HG03196 (cell line): Measurements from ENCODE around the gene MUSTN1.

Experiments
- ATAC-seq: cut with Tn5 transposase; IDR thresholded peaks from one replicate; pipeline ENCODE4 v1.9.1; 2021; ENCODE audit not compliant: unreplicated experiment

Gene MUSTN1

GRCh38 chr3:52834871-52835501 lies at the start of gene MUSTN1:
MUSTN1 (minus strand) TSS chr3:52835019; CDS start chr3:52834948, 71 bp downstream.
- no peak for ATAC-seq

DNA sequence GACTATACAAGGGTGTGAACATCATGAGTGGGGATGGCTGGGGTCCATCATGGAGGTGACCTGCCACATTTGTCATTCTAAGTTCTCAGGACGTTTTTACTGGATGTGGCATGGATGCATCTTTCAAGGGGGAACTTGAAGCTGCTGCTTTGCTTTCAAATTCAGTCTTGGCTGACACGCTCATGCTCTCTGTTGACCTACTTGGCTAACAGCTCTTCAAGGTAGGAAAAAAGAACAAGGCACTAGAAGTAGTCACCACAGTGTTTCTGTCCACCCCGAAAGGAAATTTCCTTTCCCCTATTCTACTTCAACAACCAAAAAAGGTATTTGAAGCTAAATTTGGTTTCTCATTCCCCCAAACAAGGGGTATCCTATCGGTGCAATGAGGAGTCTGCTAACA lies 47.6 kb upstream of the MUSTN1 start:
- no peak for ATAC-seq

- no peak for ATAC-seq
Observed at GRCh38 chr3:52881871-52882270, 47.1 kb upstream of the MUSTN1 start.

DNA sequence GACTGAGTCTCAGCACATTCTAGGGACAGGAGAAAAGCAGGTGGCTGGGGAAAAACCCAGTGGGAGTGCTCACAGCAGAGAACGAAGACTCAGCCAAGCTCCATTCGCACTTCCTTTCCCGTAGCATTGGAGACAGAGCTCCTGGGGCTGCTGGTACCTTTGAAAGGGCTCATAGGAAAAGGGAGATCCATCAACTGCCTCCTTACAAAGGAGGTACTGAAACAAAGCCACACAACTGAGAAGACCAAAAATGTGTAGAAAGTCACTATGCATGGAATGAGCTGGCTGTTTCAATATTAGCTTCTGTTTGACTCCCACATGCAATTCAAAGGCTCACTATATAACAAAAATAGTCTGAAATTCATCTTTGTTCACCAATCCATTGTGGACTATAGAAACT lies 45.7 kb upstream of the MUSTN1 start:
- ATAC-seq: no peak

GRCh38 chr3:52880047-52880446 lies 45.2 kb upstream of the MUSTN1 start:
- ATAC-seq: no peak

DNA sequence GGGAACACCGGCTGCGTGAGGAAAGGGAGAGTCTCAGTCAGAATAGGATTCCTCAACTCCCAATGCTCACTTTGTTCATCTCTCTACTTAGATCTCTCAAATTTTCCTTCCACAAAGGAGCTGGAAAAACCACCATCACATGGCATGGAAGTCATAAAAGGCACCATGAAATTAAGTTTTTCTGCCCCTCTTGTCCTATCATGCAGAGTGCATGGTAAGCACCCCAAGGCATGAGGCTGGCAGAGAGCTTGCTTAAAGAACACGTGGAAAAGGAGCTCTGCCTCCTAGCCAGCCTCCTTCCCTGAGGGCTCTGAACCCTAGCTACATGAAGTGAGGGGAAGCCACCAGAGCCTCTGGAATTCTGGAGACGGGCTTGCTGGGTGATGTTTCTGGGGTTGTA lies 44.8 kb upstream of the MUSTN1 start:
- no peak for ATAC-seq

DNA sequence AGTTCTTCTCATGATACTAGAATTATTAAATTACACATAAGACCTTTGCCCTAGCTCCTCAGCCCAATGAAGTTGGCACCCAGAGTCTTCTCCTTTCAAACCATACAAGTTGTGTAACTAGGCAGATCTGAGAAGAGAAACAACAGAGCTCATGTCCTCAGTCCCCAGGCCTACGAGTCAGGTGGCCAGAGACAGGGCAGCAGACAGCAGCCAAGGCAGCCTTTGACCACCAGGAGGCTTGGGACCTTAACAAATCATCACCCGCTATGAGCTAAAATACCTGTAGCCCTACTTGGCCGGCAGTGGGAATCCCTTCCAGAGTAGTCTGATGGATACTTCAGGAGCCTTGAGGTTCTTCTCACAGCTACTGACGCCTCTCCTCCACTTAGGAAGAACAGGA lies 44.3 kb upstream of the MUSTN1 start:
- ATAC-seq: no peak

- ATAC-seq: no peak
Observed at GRCh38 chr3:52877085-52877484, 42.3 kb upstream of the MUSTN1 start.

DNA sequence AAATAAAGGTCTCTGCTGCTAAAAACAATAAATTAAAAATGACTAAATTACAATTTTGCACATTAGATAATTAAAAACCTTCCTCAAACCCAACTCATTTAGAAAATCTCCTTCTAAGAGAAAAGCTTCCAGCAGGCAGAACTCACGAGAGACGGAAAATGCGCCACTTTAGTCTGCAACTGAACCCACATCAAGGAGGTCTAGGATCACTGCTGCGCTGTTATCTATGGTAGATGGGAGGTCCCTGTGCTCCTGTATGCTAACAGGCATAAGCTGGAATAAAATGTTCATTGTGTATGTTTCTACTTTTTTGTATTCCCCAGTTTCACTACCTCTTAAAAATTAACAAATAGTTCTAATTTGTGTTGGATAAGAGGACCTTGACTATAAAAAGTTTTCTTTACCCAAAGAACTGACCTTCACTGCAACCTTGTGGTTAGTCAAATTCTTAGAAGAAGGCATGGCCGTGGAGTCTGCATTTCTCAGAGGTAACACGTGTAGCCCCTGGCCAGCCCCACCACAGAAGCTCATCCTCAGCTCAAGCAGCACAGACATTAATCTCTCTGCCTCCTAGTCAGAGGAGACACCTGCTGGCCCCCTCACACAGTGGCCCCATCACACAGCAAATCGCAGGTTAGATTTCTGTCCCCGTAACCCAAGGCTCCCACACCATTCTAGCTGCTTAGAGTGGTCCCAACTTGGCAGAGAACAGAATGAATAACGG lies 40.2 kb upstream of the MUSTN1 start:
- ATAC-seq: no peak

DNA sequence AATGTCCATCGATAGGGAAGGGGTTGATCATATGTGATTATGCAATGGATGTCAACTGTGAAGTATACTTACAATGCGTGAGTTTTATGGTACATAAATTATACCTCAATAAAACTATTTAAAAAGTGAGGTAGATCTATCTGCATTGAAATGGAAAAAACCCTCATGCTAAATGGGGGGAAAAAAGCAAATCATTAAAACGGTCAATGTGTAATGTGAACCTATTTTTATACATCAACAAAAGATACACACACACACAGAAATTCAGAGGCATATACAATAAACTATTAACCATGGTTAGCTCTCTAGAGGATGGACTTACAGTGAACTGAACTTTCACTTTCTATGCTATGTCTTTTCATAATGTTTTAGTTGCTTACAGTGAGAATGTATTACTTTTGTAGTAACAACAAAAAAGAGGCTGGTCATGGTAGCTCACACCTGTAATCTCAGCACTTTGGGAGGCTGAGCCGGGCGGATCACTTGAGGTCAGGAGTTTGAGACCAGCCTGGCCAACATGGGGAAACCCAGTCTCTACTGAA lies 39.4 kb upstream of the MUSTN1 start:
- ATAC-seq: no peak

DNA sequence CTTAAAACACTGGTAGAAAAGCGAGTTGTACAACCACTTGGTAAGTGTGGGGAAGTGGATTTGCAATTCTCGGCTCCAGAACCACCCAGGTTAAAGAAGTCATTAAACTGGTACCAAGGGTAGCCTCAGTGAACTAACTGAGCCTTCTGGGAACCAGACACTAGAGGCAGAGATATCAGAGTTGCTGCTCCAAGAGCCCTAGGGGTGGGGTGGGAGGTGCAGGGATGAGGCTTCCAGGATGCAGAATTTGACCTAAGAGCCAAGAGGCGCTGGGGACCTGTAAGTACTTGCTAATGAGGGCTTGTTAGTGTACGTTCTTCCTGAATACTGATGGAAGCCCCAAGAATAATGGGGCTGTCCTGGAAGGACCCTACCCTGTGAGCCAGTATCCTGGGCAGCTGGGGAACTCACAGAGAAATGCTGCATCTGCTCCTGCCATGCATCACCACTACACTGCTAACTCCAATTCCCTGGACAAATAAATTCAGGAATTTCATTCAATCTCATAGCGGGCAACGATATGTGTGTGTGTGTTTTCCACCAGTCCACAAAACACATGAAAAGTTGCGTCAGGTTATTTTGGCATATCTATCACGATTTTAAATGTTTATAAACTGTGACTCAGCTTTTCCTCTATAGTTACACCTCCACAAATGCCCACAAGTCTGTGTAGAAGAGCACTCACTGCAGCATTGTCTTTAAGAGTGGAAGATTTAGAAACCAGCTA lies 38.8 kb upstream of the MUSTN1 start:
- ATAC-seq: no peak

GRCh38 chr3:52872245-52872644 lies 37.4 kb upstream of the MUSTN1 start:
- ATAC-seq: no peak

DNA sequence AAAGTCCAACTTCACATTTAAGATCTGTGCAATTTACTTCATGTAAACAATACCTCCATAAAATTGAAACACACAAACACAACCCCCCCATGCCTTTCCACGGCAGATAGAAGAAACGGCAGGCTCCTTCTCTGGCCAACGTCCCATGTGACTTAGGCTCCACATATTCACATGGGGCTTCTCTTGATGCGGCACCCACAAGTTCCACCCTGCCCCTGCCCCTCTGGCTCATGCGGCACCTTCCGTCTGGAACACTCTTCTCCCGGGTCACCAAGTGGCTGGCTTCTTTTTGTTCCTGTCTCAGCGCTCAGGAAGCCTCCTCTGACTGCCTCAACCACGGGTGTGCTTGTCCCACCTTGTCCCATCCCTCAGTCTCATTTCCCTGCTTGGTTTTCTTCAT lies 36.9 kb upstream of the MUSTN1 start:
- no peak for ATAC-seq

GRCh38 chr3:52870471-52870870 lies 35.7 kb upstream of the MUSTN1 start:
- no peak for ATAC-seq

DNA sequence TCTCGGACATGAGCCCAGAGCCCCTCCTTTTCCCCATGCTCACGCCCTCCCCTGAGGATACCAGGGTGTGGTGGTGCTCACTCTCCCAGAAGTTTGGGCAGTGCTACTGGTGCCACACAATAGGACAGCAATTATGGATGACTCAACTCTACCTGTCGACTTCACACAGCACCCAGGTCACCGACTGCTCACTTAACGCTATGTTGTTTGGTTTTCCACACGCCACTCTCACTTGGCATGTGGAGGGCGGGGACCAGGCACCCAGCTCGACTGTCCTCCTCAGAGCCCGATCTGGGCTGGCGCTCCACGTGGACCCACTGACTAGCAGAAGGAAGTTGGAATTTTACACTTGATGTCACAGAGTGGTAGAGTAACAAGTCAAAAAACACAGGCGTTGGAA lies 31.6 kb upstream of the MUSTN1 start:
- ATAC-seq: no peak

DNA sequence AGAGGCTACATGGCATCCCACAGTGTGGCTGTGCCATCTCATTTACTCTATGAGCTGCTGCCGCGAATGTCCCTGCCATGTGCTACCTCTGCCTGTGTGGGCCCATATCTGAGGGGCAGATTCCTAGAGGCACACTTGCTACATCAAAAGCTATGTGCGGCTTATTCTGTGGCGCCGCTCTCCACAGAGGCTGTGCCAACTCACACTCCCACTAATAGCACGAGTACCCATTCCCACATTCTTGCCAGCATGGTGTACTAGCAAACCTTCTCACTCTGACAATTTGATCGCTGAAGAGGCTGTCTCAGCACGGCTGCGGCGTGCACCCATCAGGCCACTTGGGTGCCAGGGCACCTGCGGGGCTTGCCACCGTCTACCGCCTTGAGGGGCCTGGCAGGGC lies 31.2 kb upstream of the MUSTN1 start:
- ATAC-seq: no peak

GRCh38 chr3:52860424-52860768 lies 25.6 kb upstream of the MUSTN1 start:
- ATAC-seq: no peak

GRCh38 chr3:52859686-52860423 lies 25.0 kb upstream of the MUSTN1 start:
- no peak for ATAC-seq

DNA sequence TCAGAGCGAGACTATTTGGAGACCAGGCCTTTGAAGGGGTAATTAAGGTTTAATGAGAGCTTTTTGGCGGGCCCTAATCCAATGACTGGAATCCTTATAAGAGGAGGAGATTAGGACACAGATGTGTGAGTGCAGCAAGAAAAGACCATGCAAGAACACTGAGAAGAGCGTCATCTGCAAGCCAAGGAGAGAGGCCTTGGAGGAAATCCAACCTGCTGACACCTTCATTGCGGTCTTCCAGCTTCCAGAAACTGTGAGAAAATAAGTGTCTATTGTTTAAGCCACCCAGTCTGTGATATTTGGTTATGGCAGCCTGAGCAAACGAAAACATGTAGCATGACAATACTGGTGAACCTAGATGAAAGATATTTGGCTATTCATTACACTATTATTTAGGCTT lies 23.0 kb upstream of the MUSTN1 start:
- ATAC-seq: no peak

- no peak for ATAC-seq
Observed at GRCh38 chr3:52857133-52857532, 22.3 kb upstream of the MUSTN1 start.

- no peak for ATAC-seq
Observed at GRCh38 chr3:52856666-52857065, 21.8 kb upstream of the MUSTN1 start.
